GM12878 (cell line): ENCODE results near the gene CEP250. TPM values are rescaled to one million over a fixed set of nuclear protein-coding genes. Genes with fewer than 3 reads are reported as not detected.

ENCODE experiments used
- ATAC-seq: fragments of 200-7000 bp; cut with Tn5 transposase; 3 replicates; pipeline ENCODE4 v1.9.1; 2020; ENCODE audit warnings: mild to moderate bottlenecking, moderate library complexity
- BruUV-seq: library from RNA; stranded (reverse); fragments of 400-500 nt; replicated peaks from 2 replicates; lab custom pipeline; 2021; lab: Mats Ljungman, UMichigan
- CTCF ChIA-PET: fragments of 300-600 bp; sonication (Branson Sonifier 250); formaldehyde crosslinking; extraction: SDS; loops from one replicate; lab custom pipeline; 2021; ENCODE audit warnings: inconsistent platforms; lab: Yijun Ruan, JAX
- POLR2A ChIA-PET: fragments of 350-600 bp; formaldehyde crosslinking; extraction: SDS; loops from one replicate; lab custom pipeline; 2021; ENCODE audit warnings: inconsistent platforms; lab: Charles Lee
- RAD21 ChIA-PET: fragments of 300-600 bp; sonication (Branson Sonifier 250); formaldehyde crosslinking; loops from one replicate; lab custom pipeline; 2023; ENCODE audit warnings: antibody characterized with exemption; ENCODE audit not compliant: unreplicated experiment; lab: Charles Lee
- SMC1A ChIA-PET: fragments of 300-600 bp; sonication (Branson Sonifier 250); formaldehyde crosslinking; loops from one replicate; lab custom pipeline; 2023; ENCODE audit not compliant: unreplicated experiment, uncharacterized antibody; lab: Charles Lee
- DNase-seq: peaks from one replicate; pipeline ENCODE4 v3.0.0-alpha.2; 2011; ENCODE audit warnings: low read depth, low spot score
- FAIRE-seq: peaks from 3 replicates; lab custom pipeline; 2011; peaks lifted over from hg19 to GRCh38; lab: Jason Lieb, UNC
- H2AFZ ChIP-seq: 2 replicates; pipeline ENCODE4 v1.6.0; 2011; ENCODE audit warnings: low read depth, low read length, control low read depth; ENCODE audit not compliant: control insufficient read depth
- H3K27ac ChIP-seq: 2 replicates; pipeline ENCODE4 v1.5.1; 2011; ENCODE audit warnings: control low read depth; ENCODE audit not compliant: control insufficient read depth, insufficient read depth
- H3K27me3 ChIP-seq, 2 experiments: replicated peaks in 1 of 2; 2 replicates each; pipeline versions ENCODE4 v1.6.0 to v1.6.1; 2011; ENCODE audit warnings: low read length in 1 of 2; ENCODE audit not compliant: control insufficient read depth in 2 of 2, insufficient read depth in 2 of 2
- H3K36me3 ChIP-seq, 2 experiments: 2 replicates each; pipeline ENCODE4 v1.5.1; 2011; ENCODE audit warnings: low read length in 1 of 2; ENCODE audit not compliant: control insufficient read depth in 2 of 2, insufficient read depth in 2 of 2
- H3K4me1 ChIP-seq: 2 replicates; pipeline ENCODE4 v1.6.1; 2011; ENCODE audit warnings: mild to moderate bottlenecking, low read length, moderate library complexity, mixed read lengths; ENCODE audit not compliant: control insufficient read depth, insufficient read depth
- H3K4me2 ChIP-seq: 2 replicates; pipeline ENCODE4 v1.6.0; 2011; ENCODE audit warnings: control low read depth; ENCODE audit not compliant: control insufficient read depth, insufficient read depth
- H3K4me3 ChIP-seq: fragments of 200-600 bp; sonication (generic); 2 replicates; pipeline ENCODE4 v1.5.1; 2016
- H3K79me2 ChIP-seq: 2 replicates; pipeline ENCODE4 v1.6.0; 2011; ENCODE audit warnings: low read length; ENCODE audit not compliant: control insufficient read depth, insufficient read depth
- H3K9ac ChIP-seq: 2 replicates; pipeline ENCODE4 v1.8.0; 2011; ENCODE audit warnings: low read length, control low read depth, mixed read lengths; ENCODE audit not compliant: control insufficient read depth, insufficient read depth
- H3K9me3 ChIP-seq: replicated peaks from 3 replicates; pipeline ENCODE4 v1.5.1; 2011; ENCODE audit warnings: mild to moderate bottlenecking, low read length; ENCODE audit not compliant: control insufficient read depth, insufficient read depth
- H4K20me1 ChIP-seq: 2 replicates; pipeline ENCODE4 v1.6.0; 2011; ENCODE audit not compliant: control insufficient read depth, insufficient read depth
- CTCF ChIP-seq, 3 experiments: IDR thresholded peaks in 2 of 3; conservative IDR thresholded peaks in 1 of 3; 2 replicates each; pipeline ENCODE4 v1.5.1; 2011; ENCODE audit warnings: low read depth in 3 of 3, low read length in 3 of 3, mild to moderate bottlenecking in 3 of 3, control low read depth in 2 of 3, moderate library complexity in 2 of 3, inconsistent platforms in 1 of 3, mixed read lengths in 1 of 3; ENCODE audit not compliant: control insufficient read depth in 2 of 3, insufficient read depth in 1 of 3; ENCODE audit errors: extremely low read depth in 1 of 3
- ELK1 ChIP-seq: IDR thresholded peaks from 2 replicates; pipeline ENCODE4 v1.6.1; 2012; ENCODE audit warnings: low read depth, low read length, improper control_type of control experiment
- PBX3 ChIP-seq: IDR thresholded peaks from 2 replicates; pipeline ENCODE4 v1.6.1; 2011; ENCODE audit warnings: mild to moderate bottlenecking, low read depth, low read length, moderate library complexity; ENCODE audit not compliant: insufficient replicate concordance
- RAD21 ChIP-seq: IDR thresholded peaks from 2 replicates; pipeline ENCODE4 v1.6.1; 2011; ENCODE audit warnings: mild to moderate bottlenecking, low read depth, low read length, moderate library complexity; ENCODE audit not compliant: insufficient read depth
- RCOR1 ChIP-seq: conservative IDR thresholded peaks from 2 replicates; pipeline ENCODE4 v1.6.1; 2012; ENCODE audit warnings: low read depth, low read length, improper control_type of control experiment
- SMC3 ChIP-seq: IDR thresholded peaks from 2 replicates; pipeline ENCODE4 v1.6.1; 2011; ENCODE audit warnings: low read length, improper control_type of control experiment, borderline replicate concordance
- SUZ12 ChIP-seq: fragments of 200-600 bp; sonication (generic); IDR thresholded peaks from one replicate; pipeline ENCODE4 v1.6.1; 2018; ENCODE audit warnings: antibody characterized with exemption, mild to moderate bottlenecking; ENCODE audit not compliant: unreplicated experiment
- USF2 ChIP-seq: IDR thresholded peaks from 2 replicates; pipeline ENCODE4 v1.6.1; 2011; ENCODE audit warnings: low read depth, low read length, improper control_type of control experiment, borderline replicate concordance
- WGBS: methylation state at CpG from one replicate; pipeline ENCODE4 v1.1.6; 2016; ENCODE audit warnings: low lambda C conversion rate; ENCODE audit not compliant: insufficient replicate concordance, insufficient coverage; ENCODE audit errors: missing lambda C conversion rate; 5-methylcytosine and 5-hydroxymethylcytosine counted together
- in situ Hi-C: fragments of 300-500 bp; cut with MboI; formaldehyde crosslinking; loops from 9 replicates; pipeline ENCODE4 v1.14.3; 2018; ENCODE audit warnings: mixed read lengths
- intact Hi-C: fragments of 100-400 bp; cut with micrococcal nuclease; formaldehyde crosslinking; loops from one replicate; pipeline ENCODE4 v1.14.2; 2022; ENCODE audit not compliant: unreplicated experiment
- polyA plus RNA-seq, 11 experiments: library from polyadenylated mRNA; depleted of rRNA in 4 of 11; unstranded in 6 of 11; stranded (reverse) in 5 of 11; fragments of >200 nt; fragmentation: Nextera tagmentation in 4 of 11; fragmentation: Illumina TruSeq in 1 of 11; extraction: Ambion mirVana in 4 of 11; extraction: Trizol in 1 of 11; gene quantifications; 1 replicate in 1 of 11; 2 replicates in 10 of 11; pipeline versions ENCODE4 v1.2.1 to v1.2.3, GENCODE V29; 2011 to 2016; ENCODE audit warnings: inconsistent platforms in 2 of 11, missing spikeins in 2 of 11, low read depth in 1 of 11
- total RNA-seq, 4 experiments: library from RNA; depleted of rRNA in 3 of 4; stranded (reverse); fragments of >200 nt in 3 of 4; fragmentation: Illumina TruSeq in 1 of 4; extraction: Trizol in 1 of 4; gene quantifications; 2 replicates each; pipeline versions ENCODE4 v1.2.1 to v1.2.3, GENCODE V29; 2013 to 2021

The CEP250 gene
- total and polyA plus RNA-seq, 10 of the 15 experiments (the other 5 are each of a cell fraction or from before 2014, with no cell fraction given) = 2.4 to 41.6 (median 25.7) TPM

- TF ChIP-seq ELK1 = no peak
These were observed 55.7 kb downstream of the CEP250 start (continued) for GRCh38 chr20:35510951-35511735.

GRCh38 chr20:35511814-35512420 is 56.5 kb downstream of the CEP250 start:
- ChIA-PET RAD21 (interaction anchor here (0.6 kb wide), 1 partner anchor 442 kb away, joined by 3 read pairs; no protein-coding TSS in a partner anchor), CTCF (interaction anchor here (1.0 to 1.9 kb wide), 6 partner anchors 9 to 93 kb away, joined by 3 to 7 read pairs (median 4); partner anchors contain the start of gene C20orf173), POLR2A (interaction anchor here (0.5 kb wide), 1 partner anchor 24 kb away, joined by 3 read pairs; no protein-coding TSS in a partner anchor), SMC1A (interaction anchor here (0.6 to 2.0 kb wide), 5 partner anchors 9 to 372 kb away, joined by 3 to 7 read pairs (median 3); no protein-coding TSS in a partner anchor)
- no peak for FAIRE-seq
- intact Hi-C loops (no loop called here), in situ Hi-C loops (no loop called here)
- Histone ChIP-seq H4K20me1 (no peaks in the 10 kb centered on the region), H3K36me3 (peaks cover 12 to 16% of the 10 kb centered on the region in 2 experiments), H3K4me1 (no peaks in the 10 kb centered on the region), H2AFZ (no peak overlapping the region), H3K4me2 (no peak overlapping the region), H3K27ac (no peak overlapping the region), H3K9me3 (no peaks in the 10 kb centered on the region), H3K4me3 (no peak overlapping the region), H3K9ac (no peak overlapping the region), H3K79me2 (no peaks in the 10 kb centered on the region), H3K27me3 (no peaks in the 10 kb centered on the region)
- DNase-seq = no peak
- ATAC-seq = no peak
- 95% methylated on average over 2 of the region's 2 CpGs for WGBS
- TF ChIP-seq RCOR1 (no peak), SMC3 (peak; percentile 29; the same call in 1 of the 2 replicates), RAD21 (peak; percentile 63), SUZ12 (no peak), PBX3 (no peak), USF2 (no peak), ELK1 (no peak), CTCF (IDR thresholded peaks at IDR 0.05 in 2 of 3, conservative IDR thresholded peaks at IDR 0.05 in 1 of 3; ENCODE audit: control insufficient read depth in 2 of 3, extremely low read depth in 1 of 3, insufficient read depth in 1 of 3, low read depth in 3 of 3, low read length in 3 of 3) (peak; percentile 40 to 58 (median 49))
- BruUV-seq = no TSS peak
